Left lobe of liver (tissue), 2 donors: Measurements from ENCODE around the gene PCDHGB4. TPM values are rescaled to one million over a fixed set of nuclear protein-coding genes. Genes with fewer than 3 reads are reported as not detected.
"Not testable (repeated sequence)": the region's sequence is repeated elsewhere in the genome, so short reads cannot be mapped to it uniquely, and the experiment has no call there.

Experiments used
- ATAC-seq: fragments of 200-7000 bp; cut with Tn5 transposase; one replicate; pipeline ENCODE4 v1.9.1; 2020; ENCODE audit warnings: mild to moderate bottlenecking, moderate library complexity
- DNase-seq: peaks from one replicate; pipeline ENCODE4 v3.0.0-alpha.2; 2020; ENCODE audit warnings: low spot score
- total RNA-seq: library from RNA; stranded (reverse); gene quantifications from one replicate; pipeline ENCODE4 v1.2.1, GENCODE V29; 2021
- donor health status: DM: no; HTN: no; CAD: no; lungs with moderate emphysema.
- donor health status: DM: no; HTN: yes; CAD: no.

PCDHGB4 gene
- total RNA-seq, 1 donor from 2014 or later: 2.2 TPM

- DNase-seq: no peak
- ATAC-seq: no peak
Observed at GRCh38 chr5:141366016-141366896, 21.2 kb upstream of the PCDHGB4 start.

GRCh38 chr5:141369994-141370848 lies 17.3 kb upstream of the PCDHGB4 start, which contains the start of gene PCDHGB3:
PCDHGB3 (plus strand) TSS chr5:141370242; CDS start chr5:141370395, 153 bp downstream.
- ATAC-seq (peak; percentile 90), DNase-seq (peak; percentile 44)

GRCh38 chr5:141371572-141372475 lies 15.7 kb upstream of the PCDHGB4 start:
- ATAC-seq: no peak
- DNase-seq: no peak

- DNase-seq (no peak), ATAC-seq (no peak)
Observed at GRCh38 chr5:141373673-141374317, 13.7 kb upstream of the PCDHGB4 start, which contains the start of gene PCDHGA6. PCDHGA6 (plus strand) TSS chr5:141373891; CDS start chr5:141374084, 193 bp downstream.

DNA sequence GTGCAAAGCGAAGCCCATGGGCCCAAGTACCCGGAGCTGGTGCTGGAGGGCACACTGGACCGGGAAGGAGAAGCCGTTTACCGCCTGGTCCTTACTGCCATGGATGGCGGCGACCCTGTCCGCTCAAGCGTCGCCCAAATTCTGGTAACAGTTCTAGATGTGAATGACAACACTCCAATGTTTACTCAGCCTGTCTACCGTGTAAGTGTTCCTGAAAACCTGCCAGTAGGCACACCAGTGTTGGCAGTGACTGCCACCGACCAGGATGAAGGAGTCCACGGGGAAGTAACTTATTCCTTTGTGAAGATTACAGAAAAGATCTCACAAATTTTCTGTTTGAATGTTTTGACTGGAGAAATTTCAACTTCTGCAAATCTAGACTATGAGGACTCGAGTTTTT lies 12.9 kb upstream of the PCDHGB4 start:
- DNase-seq: no peak
- ATAC-seq: no peak

DNA sequence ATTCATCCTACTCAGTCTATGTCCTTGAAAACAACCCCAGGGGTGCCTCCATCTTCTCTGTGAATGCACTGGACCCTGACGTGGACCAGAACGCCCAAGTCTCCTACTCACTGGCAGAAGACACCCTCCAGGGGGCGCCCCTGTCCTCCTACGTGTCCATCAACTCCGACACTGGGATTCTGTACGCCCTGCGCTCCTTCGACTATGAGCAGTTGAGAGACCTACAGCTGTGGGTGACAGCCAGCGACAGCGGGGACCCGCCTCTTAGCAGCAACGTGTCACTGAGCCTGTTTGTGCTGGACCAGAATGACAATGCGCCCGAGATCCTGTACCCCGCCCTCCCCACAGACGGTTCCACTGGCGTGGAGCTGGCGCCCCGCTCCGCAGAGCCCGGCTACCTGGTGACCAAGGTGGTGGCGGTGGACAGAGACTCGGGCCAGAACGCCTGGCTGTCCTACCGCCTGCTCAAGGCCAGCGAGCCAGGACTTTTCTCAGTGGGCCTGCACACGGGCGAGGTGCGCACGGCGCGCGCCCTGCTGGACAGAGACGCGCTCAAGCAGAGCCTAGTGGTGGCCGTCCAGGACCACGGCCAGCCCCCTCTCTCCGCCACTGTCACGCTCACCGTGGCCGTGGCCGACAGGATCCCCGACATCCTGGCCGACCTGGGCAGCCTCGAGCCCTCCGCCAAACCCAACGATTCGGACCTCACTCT lies 11.9 kb upstream of the PCDHGB4 start:
- not testable (repeated sequence) for DNase-seq

GRCh38 chr5:141382469-141383294 lies 4.8 kb upstream of the PCDHGB4 start, which contains the start of gene PCDHGA7:
PCDHGA7 (plus strand) TSS chr5:141382742; CDS start chr5:141382900, 158 bp downstream.
- ATAC-seq (no peak), DNase-seq (no peak)

More for the DNA sequence above, 11.9 kb upstream of the PCDHGB4 start:
- not testable (repeated sequence) for ATAC-seq

- no peak for DNase-seq
Observed at GRCh38 chr5:141383345-141383744, 4.2 kb upstream of the PCDHGB4 start.

GRCh38 chr5:141384471-141385267 lies 2.8 kb upstream of the PCDHGB4 start:
- ATAC-seq (no peak), DNase-seq (no peak)

More at GRCh38 chr5:141383345-141383744, 4.2 kb upstream of the PCDHGB4 start:
- ATAC-seq: no peak

- no peak for ATAC-seq
- no peak for DNase-seq
Observed at GRCh38 chr5:141388661-141389060, 1.2 kb downstream of the PCDHGB4 start.

DNA sequence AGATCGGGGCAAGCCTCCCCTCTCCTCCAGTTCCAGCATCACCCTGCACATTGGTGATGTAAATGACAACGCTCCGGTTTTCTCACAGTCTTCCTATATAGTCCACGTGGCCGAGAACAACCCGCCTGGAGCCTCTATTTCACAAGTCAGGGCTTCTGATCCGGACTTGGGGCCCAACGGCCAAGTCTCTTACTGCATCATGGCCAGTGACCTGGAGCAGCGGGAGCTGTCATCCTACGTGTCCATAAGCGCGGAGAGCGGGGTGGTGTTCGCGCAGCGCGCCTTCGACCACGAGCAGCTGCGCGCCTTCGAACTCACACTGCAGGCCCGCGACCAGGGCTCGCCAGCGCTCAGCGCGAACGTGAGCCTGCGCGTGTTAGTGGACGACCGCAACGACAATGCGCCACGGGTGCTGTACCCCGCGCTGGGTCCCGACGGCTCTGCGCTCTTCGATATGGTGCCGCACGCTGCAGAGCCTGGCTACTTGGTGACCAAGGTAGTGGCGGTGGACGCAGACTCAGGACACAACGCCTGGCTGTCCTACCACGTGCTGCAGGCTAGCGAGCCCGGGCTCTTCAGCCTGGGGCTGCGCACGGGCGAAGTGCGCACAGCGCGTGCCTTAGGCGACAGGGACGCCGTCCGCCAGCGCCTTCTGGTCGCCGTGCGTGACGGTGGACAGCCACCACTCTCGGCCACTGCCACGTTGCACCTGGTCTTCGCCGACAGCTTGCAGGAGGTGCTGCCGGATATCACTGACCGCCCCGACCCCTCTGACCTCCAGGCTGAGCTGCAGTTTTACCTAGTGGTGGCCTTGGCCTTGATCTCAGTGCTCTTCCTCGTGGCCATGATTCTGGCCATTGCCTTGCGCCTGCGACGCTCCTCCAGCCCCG lies 1.9 kb downstream of the PCDHGB4 start:
- ATAC-seq (no peak), DNase-seq (no peak)

- no peak for DNase-seq
Observed at GRCh38 chr5:141392429-141393198, 5.1 kb downstream of the PCDHGB4 start, which contains the start of gene PCDHGA8. PCDHGA8 (plus strand) TSS chr5:141392633; CDS start chr5:141392814, 181 bp downstream.

GRCh38 chr5:141393267-141393666 lies 5.8 kb downstream of the PCDHGB4 start:
- DNase-seq (no peak), ATAC-seq (no peak)

More at GRCh38 chr5:141392429-141393198, 5.1 kb downstream of the PCDHGB4 start, which contains the start of gene PCDHGA8:
- ATAC-seq: no peak

GRCh38 chr5:141394401-141395187 lies 7.1 kb downstream of the PCDHGB4 start:
- ATAC-seq: not testable (repeated sequence)

More at GRCh38 chr5:141394401-141395187, 7.1 kb downstream of the PCDHGB4 start:
- not testable (repeated sequence) for DNase-seq
